Cerebellar nuclear complex (tissue), 1 donor: Measurements from ENCODE around the gene LRRC75B.

Experiments
- DNase-seq, 2 experiments: peaks; one replicate each; lab custom pipeline; 2025; lab: John Stamatoyannopoulos, UW

LRRC75B gene

DNA sequence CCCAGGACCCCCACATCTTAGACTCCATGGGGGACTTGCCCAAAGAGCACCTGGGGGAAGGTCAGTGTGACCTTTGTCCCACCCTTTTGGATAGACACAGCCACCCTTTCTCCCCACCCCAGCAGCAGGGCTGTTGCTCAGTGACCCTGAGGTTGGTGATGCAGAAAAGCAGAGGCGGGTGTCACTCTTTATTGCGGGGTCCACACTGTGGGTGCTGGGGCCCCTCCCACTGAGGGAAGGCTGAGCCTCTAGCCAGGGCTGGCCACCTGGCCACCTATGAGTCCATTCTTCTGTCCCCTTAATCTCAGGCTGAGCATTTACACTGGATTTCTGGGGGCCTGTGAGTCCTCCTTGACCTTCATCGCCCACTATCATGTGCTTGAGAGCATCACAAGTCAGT lies 7.4 kb downstream of the LRRC75B start:
- no peak for DNase-seq

DNA sequence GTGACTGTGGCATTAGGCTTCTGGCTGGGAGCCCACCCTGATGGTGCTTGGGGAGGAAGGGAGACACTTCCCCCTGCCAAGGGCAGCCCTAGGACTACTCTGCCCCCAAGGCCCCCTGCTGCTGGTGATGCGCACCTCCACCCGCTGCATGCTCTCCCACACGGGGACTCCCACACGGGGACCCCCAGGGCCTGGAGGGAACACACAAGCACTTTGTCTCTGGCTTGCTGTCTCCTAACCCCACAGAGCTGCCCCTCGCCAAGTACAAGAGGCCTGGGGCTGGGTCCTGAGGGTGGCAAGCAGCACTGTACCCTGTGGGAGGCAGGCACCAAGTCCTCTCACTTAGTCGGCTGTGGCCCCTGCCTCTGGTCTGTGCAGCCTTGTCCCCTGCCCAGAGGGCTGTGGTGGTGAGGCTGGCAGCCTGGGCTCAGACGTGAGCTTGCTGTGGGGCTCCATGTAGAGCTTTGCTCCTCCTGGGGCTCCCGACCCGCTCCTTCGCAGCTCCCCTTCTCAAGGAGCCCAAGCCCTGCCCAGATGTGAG lies 7.9 kb downstream of the LRRC75B start:
- no peak for DNase-seq

DNA sequence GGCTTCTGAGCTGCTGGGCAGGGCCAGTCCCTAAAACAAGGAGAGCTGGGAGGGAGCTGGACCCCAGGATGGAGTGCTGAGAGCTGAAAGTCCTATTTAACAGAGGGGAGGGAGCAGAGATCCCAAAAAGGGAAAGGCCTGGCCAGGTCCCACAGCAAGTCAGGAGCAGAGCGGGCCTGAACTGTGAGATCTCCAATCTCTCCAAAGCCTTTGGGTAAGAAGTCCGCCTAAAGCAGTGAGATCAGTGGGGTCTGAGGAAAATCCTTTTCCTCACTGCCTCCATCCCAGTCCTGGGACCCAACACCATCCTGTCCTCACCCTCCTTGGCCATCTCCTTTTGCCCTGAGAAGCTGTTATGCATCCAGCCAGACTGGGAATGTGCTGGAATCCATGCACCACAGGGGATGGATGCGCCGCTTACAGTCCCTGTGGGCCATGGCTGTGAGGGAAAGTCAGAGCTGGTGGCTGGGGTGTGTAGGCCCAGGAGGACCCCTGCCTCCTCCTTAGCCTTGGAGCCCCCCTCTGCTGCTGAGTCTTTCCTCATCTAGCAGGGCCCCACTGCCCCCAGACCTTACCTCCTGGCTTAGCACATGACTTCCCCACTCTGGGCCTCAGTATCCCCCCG lies 8.6 kb downstream of the LRRC75B start:
- no peak for DNase-seq

DNA sequence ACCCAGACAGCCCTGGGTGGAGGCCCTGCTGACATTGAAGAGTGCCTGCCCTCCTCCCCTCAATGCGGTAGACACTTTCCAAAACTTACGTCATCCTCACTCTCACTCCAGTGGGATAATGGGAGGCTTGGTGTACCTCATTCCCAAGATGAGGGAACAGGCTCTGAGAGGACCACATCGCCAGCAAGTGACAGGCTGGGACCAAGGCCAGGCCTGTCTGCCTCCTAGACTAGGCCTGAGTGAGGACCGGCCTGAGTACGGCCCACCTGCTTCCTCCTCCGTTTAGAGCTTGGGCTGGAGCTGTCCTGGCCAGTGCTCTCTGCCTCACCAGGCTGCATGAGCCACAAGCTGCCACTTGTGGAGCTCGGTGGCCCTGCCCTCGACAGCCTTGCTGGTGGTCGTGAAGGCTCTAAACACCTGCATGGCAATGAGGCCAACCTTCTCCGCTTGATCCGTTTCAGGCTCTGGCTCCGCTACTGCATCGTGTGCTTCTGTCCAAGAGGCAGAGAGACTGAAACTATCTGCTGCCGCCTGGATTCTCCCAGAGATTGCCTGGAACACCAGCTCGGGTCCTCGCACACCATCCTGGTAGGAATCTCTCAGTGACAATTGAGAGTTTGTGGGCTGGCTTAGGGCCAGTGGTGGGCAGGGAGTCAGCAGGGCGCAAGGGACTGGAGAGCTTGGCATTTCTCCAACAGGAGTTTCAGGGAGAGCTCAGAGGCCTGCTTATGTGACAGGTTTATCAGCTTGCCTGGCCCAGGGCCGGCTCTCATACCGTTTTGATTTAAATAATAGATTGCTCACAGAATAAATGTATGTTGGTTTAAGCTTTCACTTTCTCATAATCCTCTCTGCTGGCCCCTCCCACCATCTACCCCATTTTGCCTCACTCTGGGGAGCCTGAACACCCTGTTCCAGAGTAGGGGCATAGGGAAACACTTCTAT lies 9.4 kb downstream of the LRRC75B start:
- DNase-seq = no peak

DNA sequence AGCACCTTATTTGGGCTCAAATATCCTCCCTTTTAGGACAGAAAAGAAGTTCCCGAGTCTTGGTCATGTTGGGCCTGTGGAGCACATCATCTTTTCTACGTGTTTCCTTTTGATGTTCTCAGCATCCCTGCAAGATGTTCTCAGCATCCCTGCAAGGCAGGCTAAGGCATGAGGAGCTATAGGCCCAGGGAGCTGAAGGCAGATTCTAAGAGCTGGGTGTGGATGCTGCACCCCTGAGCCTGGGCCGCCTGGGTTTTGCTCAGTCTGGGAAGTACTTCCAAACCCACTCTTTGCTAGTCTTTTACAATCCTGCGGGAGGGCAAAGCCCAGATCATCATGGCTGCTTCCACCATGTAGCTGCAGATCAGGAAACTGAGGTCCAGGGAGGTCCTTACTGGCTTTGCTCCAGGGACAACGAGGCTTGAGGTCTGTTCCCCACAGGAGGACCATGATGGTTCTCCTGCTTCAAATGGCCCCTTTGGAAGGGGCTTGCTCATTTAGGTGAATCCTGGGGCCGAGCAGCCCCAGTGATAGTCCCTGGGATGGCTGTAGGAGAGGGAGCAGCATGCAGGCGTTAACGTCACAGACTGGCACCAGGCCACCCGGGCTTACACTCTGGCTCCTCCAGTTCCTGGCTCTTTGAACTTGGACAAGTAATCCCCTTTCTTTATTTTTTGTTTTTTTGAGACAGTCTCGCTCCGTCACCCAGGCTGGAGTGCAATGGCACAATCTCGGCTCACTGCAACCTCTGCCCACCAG lies 10.6 kb downstream of the LRRC75B start:
- no peak for DNase-seq

DNA sequence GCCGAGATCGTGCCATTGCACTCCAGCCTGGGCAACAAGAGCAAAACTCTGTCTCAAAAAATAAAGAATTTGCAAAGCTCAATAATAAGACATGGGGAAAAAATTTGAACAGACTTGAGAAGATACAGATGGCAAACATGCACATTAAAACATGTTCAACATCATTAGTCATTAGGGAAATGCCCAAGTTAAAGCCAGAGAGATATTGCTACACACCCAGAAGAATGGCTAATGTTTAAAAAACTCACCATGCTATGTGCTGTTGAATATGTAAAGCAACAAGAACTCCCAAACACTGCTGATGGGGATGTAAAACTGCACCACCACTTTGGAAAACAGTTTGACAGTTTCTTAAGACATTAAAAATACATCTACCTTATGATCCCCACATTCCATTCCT lies 12.6 kb downstream of the LRRC75B start:
- DNase-seq = no peak

DNA sequence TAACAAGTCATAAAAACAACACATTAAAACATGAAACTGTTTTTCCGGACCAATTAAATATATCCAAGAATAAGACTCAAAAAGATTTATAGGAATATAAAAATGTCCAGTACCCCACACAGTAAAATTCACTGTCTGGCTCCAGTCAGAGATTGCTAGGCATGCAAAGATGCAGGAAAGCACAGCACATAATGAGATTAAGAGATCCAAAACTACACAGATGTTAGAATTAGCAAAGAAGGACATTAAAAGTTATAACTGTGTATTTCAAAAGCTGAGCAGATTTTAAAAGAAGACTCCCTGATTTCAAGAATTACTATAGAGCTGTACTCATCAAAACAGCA lies 13.6 kb downstream of the LRRC75B start:
- no peak for DNase-seq

DNA sequence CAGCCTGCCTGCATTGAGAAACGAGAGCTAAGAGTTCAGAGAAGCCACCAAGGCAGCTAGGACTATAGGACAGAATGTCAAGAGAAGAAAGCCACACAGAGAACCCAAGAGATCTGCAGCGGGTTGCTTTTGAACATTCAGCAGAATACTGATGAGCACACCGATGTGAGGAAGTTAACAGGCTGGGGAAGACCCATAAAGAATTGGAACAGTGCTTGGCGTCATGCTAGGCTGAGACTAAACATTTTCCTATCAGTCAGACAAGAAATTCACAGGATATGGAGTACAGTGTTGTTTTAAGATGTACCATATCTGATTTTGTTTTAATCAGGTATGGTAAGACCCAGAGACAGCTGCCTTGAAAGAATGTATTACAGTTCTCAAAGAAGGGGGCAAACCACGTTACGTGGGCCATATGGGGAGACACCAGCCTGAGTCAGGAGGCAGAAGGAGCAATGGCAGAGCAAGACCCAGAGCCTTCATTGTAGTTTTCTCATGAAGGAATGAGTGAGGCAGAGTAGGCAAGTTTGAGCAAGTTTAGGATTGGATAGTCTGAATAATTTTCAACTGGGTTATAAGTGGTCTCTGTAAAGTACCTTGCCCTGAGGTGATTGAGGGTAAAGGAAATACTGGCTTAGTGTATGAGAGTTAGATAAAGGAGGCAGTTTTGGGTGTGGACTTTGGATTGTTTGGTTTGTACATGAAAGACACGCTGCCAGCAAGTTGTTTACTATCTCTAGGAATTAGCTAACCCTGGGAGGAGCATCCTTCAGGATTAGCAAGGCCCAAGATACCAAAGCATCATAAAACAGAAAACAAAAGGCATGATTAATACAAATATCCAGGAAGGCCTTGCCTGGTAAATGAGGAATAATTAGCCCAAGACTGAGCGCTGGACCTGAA lies 14.3 kb downstream of the LRRC75B start:
- DNase-seq = no peak

DNA sequence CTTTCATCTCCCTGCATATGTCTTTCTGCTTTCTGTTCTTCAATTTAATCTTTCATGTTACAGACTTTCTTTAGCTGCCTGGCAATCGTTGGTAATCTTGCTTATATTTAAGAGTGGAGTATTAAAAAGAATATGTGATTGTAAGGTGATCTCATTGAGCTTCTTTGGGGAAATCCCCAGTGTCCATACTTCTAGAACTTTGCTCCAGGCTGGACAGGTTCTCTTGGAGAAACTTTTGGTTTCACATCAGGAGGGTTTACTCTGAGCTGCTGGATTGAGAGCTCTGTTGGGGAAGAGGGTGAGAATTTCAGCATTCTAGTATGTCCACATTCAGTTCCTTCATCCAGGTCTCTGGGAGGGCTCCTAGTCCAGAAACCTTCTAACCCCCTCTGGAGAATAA lies 16.1 kb downstream of the LRRC75B start:
- no peak for DNase-seq

DNA sequence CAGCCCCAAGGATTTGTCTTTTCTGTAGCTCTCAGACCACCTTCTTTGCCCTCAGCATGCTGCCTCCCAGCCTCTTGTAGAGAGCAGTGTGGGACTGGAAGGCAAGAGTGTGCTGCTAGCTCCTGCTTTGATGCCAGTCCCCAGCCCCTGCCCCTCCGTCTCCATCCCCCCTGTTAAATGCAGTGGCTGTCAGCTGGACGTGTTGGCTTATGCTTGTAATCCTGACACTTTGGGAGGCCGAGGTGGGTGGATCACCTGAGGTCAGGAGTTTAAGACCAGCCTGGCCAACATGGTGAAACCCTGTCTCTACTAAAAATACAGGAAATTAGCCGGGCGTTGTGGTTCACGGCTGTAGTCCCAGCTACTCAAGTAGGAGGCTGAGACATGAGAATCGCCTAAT lies 21.6 kb downstream of the LRRC75B start:
- DNase-seq = no peak

DNA sequence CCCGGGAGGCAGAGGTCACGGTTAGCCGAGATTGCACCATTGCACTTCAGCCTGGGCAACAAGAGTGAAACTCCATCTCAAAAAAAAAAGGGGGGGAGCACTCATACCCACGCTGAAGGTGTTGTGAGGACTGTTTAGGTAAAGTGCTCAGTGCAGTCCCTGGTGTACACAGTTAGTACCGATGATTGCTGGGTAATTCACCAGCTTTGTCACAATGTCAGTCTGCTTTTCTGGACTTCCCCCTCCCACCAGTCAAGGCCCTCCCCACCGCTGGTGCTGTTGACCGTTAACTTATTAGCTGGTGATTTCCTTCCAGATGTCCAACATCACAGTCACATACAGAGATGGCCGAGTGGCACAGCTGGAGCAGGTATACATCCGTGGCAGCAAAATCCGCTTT lies 25.2 kb downstream of the LRRC75B start:
- no peak for DNase-seq

DNA sequence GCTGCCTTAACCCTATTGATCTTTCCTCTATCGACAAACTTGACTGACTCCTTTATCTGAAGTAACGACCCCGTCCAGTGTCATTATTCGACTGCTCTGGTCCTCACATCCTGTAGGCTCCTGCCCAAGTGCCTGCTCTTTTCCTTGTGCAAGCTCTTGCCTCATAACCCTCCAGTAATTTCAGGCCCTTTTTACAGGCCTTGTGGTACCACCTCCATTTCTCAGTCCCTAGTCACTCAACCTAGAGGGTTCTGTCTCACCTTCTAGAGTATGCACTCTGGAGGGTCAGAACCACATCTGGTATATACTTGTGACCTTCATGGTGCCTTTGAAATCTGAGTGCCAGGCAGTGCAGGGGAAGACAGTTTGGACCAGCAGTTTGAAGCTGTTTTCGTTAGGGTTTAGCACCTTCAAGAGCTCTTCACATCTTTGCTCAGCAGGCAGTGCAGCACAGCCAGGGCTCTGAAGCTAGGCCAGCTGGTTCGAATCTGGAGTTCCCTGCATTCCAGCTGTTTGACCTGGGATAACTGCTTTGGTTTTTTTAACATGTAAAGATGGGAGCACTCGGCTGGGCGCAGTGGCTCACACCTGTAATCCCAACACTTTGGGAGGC lies 25.9 kb downstream of the LRRC75B start:
- no peak for DNase-seq

DNA sequence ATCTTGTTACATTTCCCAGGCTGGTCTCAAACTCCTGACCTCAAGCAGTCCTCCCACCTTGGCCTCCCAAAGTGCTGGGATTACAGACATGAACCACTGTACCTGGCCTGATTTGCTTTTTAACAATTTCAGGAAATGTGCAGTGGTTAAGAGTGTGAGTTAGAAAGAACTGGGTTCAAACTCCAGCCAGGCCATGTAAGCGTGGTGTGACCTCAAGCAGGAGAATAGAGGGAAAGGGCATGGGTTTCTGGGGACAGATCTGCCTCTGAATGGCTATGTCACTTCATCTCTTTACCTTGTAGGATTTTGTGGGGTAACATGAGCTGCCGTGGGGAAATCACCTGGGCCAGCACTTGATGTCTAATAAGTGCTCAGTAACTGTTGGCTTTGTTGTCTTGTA lies 27.8 kb downstream of the LRRC75B start:
- DNase-seq = no peak

DNA sequence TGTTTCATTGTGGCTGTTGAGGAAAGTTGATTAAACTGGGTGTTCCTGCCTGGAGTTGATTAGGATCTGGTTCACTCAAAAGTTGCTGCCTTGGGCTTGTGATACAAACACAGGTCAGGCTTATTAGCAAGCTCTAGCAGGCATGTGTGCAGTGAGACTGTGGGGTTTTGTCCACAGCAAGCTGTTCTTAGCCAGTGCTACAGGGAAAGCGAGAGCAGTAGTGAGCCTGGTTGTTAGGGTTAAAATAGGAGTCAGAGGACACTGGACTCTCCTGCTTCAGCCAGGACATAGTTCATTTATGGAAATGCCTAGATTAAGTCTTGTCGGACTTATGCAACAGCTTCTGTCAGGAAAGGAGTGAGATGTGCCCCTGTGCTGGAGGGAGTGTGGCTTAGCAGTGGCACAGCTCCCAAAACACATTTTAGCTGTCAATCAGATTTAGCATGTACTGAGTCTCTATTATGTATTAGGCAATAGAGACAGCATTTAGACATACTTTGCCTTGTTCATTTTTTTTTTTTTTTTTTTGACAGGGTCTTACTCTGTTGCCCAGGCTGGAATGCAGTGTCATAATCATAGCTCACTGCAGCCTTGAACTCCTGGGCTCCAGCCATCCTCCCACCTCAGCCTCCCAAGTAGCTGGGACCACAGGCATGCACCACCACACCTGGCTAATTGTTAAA lies 28.4 kb downstream of the LRRC75B start:
- no peak for DNase-seq

DNA sequence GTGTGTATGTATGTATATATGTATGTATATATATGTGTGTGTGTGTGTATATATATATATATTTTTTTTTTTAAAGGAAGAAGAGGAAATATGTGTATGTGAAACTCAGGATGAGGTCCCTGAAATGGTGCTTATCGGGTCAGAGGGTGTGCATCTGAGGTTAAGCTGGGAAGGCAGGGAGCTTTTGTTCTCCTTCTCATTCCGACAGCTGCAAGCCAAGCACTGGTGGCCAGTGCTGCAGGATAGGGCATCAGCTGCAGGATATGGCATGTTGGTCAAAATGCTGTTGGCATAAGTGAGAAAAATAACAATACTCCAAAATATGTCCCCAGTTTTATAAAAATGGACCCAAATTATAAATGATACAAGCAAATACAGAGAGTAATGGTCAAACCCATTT lies 29.6 kb downstream of the LRRC75B start:
- DNase-seq = no peak

DNA sequence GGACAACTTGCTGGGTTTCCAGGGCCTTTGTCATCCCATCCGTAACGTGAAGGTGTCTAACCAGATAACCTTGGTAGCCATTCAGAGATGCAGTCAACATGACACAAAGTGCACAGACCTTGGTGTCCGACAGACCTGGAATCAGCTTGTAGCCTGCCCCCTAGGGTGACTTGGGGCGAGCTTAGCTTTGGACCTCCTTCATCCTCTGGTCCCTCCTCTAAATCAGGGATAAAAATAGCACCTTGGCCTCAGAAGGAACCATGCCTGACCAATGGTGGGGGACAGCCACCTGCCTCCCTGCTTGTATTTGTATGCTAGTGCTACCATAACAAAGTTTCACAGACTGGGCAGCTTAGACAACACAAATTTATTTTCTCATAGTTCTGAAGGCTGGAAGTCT lies 33.4 kb downstream of the LRRC75B start:
- DNase-seq = no peak

DNA sequence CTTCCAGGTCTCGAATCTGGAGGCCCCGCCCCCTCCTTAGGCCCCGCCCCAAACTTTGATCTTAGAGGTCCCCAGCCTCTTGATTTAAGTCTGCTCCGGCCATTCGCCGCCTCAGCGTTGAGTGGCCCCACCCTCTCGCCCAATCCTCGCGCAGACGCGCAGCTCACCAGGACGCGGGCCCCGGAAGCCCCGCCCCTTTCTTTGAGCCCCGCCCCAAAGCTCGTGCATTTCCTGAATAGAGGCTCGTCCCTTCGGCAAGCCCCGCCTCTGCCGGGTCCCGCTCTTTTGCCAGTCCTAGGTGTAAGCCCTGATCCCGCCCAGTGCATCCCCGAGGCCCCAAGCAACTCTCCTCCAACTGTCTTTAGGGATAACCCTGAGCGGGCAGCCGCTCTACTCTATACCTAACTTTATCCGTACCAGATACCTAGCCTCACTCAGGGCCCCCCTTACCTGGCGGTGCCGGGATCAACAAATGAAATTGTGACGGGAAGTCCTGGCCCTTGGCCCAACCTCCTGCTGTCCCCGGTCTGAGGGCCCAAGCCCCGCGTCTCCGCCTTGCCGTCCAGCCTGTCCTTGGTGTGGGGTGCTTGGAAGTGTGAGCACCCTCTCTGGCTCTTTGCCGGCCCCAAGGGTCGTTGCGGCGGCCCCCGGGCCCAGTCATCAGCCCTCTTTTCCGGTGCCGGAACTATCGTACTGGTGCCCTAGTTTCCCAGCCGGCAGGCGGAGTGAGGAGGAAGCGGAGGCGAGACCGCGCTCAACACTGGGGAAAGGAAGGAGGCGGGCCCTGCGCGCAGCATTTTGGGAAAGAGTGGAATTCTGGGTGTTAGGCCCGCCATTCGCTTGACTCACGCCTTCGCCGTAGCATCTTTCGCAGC lies 37.5 kb downstream of the LRRC75B start, which contains the start of gene SNRPD3:
TSS of gene SNRPD3 (plus strand) at position 835 of the 875 bp plus-strand sequence. CDS start 1,676 bp downstream, outside the sequence.
- DNase-seq = peak; percentile 92 to 98

DNA sequence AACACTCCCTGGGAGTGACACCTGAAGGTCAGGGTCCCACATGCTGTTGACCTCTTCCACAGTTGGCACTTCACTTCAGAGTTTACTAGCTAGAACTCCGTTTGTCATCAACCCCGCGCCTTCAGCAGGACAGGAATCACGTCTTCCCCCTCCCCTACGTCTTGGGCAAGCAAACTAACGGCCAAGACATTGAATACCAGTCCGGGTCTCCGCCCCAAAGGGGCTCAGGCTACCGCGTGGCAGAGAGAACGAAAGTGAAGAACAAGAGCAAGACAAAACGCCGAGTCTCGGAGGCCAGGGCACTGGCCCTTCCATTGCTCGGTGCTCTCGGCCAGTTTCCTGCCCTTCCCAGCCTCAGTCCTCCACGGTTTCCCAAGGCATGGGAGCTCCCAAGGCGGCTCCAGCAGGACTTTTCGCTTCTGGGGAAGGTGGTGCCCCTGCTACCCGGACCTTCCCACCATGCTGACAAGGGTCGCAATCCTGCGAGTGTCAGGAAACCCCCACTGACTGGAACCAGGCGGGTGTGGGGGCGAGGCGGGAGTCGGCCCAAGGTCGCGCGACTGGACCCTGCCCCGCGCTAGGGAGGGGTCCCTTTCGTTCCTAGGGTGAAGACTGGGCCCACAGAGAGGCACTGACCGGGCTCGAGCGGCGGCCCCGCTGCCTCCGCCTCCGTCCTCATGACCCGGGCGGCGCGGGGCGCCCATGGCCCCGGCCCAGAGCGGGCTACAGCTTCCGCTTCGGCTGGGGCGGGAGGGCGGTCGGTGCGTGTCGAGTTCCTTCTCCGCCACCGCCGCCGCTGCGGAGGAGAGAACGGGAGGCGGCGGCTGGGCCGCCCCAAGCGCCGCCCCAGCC lies 38.3 kb downstream of the LRRC75B start, which contains the start of gene GUCD1:
TSS of gene GUCD1 (minus strand) at position 826 of the 852 bp plus-strand sequence. CDS start at position 679, 147 bp downstream.
- no peak for DNase-seq
